ENCODE results near the gene C1orf53.
"Not testable (repeated sequence)": the region's sequence is repeated elsewhere in the genome, so short reads cannot be mapped to it uniquely, and the experiment has no call there.

The C1orf53 gene

GRCh38 chr1:197919346-197920066 is 17.1 kb downstream of the C1orf53 start:
- Histone ChIP-seq H3K27ac (no peak overlapping the region), H3K4me3 (no peak overlapping the region)

GRCh38 chr1:197920067-197920396 is 17.6 kb downstream of the C1orf53 start:
- no peak overlapping the region for H3K27ac ChIP-seq
- H3K4me3 ChIP-seq, result no peak overlapping the region

GRCh38 chr1:197920414-197921117 is 18.1 kb downstream of the C1orf53 start:
- Histone ChIP-seq H3K27ac (no peak overlapping the region), H3K4me3 (no peak overlapping the region)

- Histone ChIP-seq H3K27ac (no peak overlapping the region), H3K4me3 (no peak overlapping the region)
These were observed 19.0 kb downstream of the C1orf53 start for GRCh38 chr1:197921235-197922069.

GRCh38 chr1:197922070-197922390 is 19.6 kb downstream of the C1orf53 start:
- Histone ChIP-seq H3K27ac (no peak overlapping the region), H3K4me3 (no peak overlapping the region)

- H3K27ac ChIP-seq, result no peak overlapping the region
These were observed 20.6 kb downstream of the C1orf53 start for GRCh38 chr1:197923038-197923437.

GRCh38 chr1:197924516-197925123 is 22.2 kb downstream of the C1orf53 start:
- H3K4me3 ChIP-seq, result no peak overlapping the region
- no peak overlapping the region for H3K27ac ChIP-seq

More at GRCh38 chr1:197923038-197923437, 20.6 kb downstream of the C1orf53 start:
- no peak overlapping the region for H3K4me3 ChIP-seq

GRCh38 chr1:197927908-197928665 is 25.7 kb downstream of the C1orf53 start:
- no peak overlapping the region for H3K4me3 ChIP-seq
- H3K27ac ChIP-seq, result no peak overlapping the region

GRCh38 chr1:197928849-197929336 is 26.5 kb downstream of the C1orf53 start:
- Histone ChIP-seq H3K27ac (no peak overlapping the region), H3K4me3 (no peak overlapping the region)

GRCh38 chr1:197933016-197933415 is 30.6 kb downstream of the C1orf53 start:
- Histone ChIP-seq H3K27ac (no peak overlapping the region), H3K4me3 (no peak overlapping the region)

- H3K27ac ChIP-seq, result no peak overlapping the region
- H3K4me3 ChIP-seq, result no peak overlapping the region
These were observed 31.2 kb downstream of the C1orf53 start for GRCh38 chr1:197933647-197934046.

- Histone ChIP-seq H3K27ac (no peak overlapping the region), H3K4me3 (no peak overlapping the region)
These were observed 35.0 kb downstream of the C1orf53 start for GRCh38 chr1:197937381-197937780.

- Histone ChIP-seq H3K27ac (no peak overlapping the region), H3K4me3 (no peak overlapping the region)
These were observed 35.5 kb downstream of the C1orf53 start for GRCh38 chr1:197937892-197938291.

- not testable (repeated sequence) for H3K4me3 ChIP-seq, H3K27ac ChIP-seq
These were observed 36.9 kb downstream of the C1orf53 start for GRCh38 chr1:197939159-197939980.

GRCh38 chr1:197942042-197942441 is 39.6 kb downstream of the C1orf53 start:
- Histone ChIP-seq H3K27ac (no peak overlapping the region), H3K4me3 (no peak overlapping the region)

GRCh38 chr1:197944485-197944884 is 42.1 kb downstream of the C1orf53 start:
- Histone ChIP-seq H3K4me3 (no peak overlapping the region), H3K27ac (no peak overlapping the region)

GRCh38 chr1:197948926-197949899 is 46.8 kb downstream of the C1orf53 start:
- Histone ChIP-seq H3K4me3 (no peak overlapping the region), H3K27ac (no peak overlapping the region)

GRCh38 chr1:197951089-197951488 is 48.7 kb downstream of the C1orf53 start:
- H3K4me3 ChIP-seq, result no peak overlapping the region
- H3K27ac ChIP-seq, result no peak overlapping the region

Data from skin epidermis (tissue), 12 donors.